Chondrocyte (in vitro differentiated cells): ENCODE data around the gene BRINP2. TPM values are rescaled to one million over a fixed set of nuclear protein-coding genes. Genes with fewer than 3 reads are reported as not detected.
"Not testable (repeated sequence)": the region's sequence is repeated elsewhere in the genome, so short reads cannot be mapped to it uniquely, and the experiment has no call there.

Source experiments
- DNase-seq: peaks from one replicate; pipeline ENCODE4 v3.0.0; 2021; ENCODE audit warnings: mixed read lengths, low spot score
- H3K27ac Mint-ChIP-seq: one replicate; pipeline ENCODE4 v1.8.0; 2021; ENCODE audit warnings: mild to moderate bottlenecking, moderate library complexity, mixed read lengths; ENCODE audit not compliant: unreplicated experiment
- H3K27me3 Mint-ChIP-seq: 2 replicates; pipeline ENCODE4 v1.8.0; 2021; ENCODE audit warnings: low read depth, mixed read lengths
- H3K36me3 Mint-ChIP-seq: 2 replicates; pipeline ENCODE4 v1.8.0; 2021; ENCODE audit warnings: low read depth, mixed read lengths
- H3K4me1 Mint-ChIP-seq: 2 replicates; pipeline ENCODE4 v1.8.0; 2021; ENCODE audit warnings: low read depth, mild to moderate bottlenecking, mixed read lengths
- H3K4me3 Mint-ChIP-seq: one replicate; pipeline ENCODE4 v1.8.0; 2021; ENCODE audit warnings: mild to moderate bottlenecking, moderate library complexity, mixed read lengths; ENCODE audit not compliant: unreplicated experiment
- H3K9me3 Mint-ChIP-seq: 2 replicates; pipeline ENCODE4 v1.8.0; 2021; ENCODE audit warnings: low read depth, mixed read lengths
- total RNA-seq: library from RNA; stranded (reverse); gene quantifications from 3 replicates; pipeline ENCODE4 v1.2.1, GENCODE V29; 2021
- TF ChIP-seq, protein P1 (sequence below): fragments of 200-600 bp; sonication (generic); IDR thresholded peaks from 2 replicates; pipeline ENCODE4 v1.5.0; 2021; ENCODE audit warnings: antibody characterized with exemption, mild to moderate bottlenecking, moderate library complexity

BRINP2 gene
- total RNA-seq, 1 donor from 2014 or later, result not detected

DNA sequence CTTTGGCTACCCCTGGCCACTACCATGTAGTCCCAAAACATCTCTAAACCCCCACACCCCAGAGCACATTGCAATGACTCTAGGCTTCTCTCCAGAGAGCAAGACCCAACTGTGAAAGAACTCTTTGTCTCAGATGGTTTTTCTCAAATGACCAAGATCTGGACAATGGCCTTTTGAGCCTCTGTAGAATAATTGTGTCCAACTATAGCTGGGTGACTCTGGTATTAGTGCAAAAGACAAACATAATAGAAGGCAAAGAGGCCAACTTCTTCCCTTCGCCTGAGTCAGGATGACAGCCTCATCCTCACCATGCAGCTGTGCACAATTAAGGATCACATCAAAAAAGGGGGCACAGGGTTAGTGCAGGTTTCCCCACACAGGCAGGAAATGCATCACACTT is 139.6 kb downstream of the BRINP2 start:
- TF ChIP-seq, protein P1, sequence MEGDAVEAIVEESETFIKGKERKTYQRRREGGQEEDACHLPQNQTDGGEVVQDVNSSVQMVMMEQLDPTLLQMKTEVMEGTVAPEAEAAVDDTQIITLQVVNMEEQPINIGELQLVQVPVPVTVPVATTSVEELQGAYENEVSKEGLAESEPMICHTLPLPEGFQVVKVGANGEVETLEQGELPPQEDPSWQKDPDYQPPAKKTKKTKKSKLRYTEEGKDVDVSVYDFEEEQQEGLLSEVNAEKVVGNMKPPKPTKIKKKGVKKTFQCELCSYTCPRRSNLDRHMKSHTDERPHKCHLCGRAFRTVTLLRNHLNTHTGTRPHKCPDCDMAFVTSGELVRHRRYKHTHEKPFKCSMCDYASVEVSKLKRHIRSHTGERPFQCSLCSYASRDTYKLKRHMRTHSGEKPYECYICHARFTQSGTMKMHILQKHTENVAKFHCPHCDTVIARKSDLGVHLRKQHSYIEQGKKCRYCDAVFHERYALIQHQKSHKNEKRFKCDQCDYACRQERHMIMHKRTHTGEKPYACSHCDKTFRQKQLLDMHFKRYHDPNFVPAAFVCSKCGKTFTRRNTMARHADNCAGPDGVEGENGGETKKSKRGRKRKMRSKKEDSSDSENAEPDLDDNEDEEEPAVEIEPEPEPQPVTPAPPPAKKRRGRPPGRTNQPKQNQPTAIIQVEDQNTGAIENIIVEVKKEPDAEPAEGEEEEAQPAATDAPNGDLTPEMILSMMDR, result no peak
- H3K9me3 Mint-ChIP-seq, result no peaks in the 10 kb centered on the region
- H3K27ac Mint-ChIP-seq, result no peak overlapping the region
- H3K4me3 Mint-ChIP-seq, result no peak overlapping the region
- H3K36me3 Mint-ChIP-seq, result no peaks in the 10 kb centered on the region
- no peak for DNase-seq
- H3K4me1 Mint-ChIP-seq, result peaks cover 3% of the 10 kb centered on the region
- H3K27me3 Mint-ChIP-seq, result peaks cover 40% of the 10 kb centered on the region

DNA sequence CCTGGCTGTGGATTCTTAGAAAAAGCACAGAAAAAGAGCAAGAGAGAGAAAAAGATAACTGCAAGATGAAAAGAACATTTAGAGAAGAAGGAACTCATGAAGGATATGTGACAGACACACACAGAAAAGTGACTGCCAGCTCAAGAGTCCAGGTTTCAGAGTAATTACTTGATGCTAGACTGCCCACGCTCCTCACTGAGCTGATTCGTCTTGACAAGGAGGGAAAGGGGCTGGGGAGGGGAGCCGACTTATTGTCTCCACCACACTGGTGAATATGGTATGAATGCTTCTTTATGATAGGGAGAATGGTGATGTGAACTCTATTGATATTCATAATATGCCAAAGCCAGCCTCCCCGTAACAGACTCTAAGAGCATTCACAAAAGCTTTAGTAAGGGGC is 140.4 kb downstream of the BRINP2 start:
- Mint-ChIP-seq H3K4me1 (peaks cover 3% of the 10 kb centered on the region), H3K36me3 (no peaks in the 10 kb centered on the region), H3K27me3 (peaks cover 38% of the 10 kb centered on the region), H3K27ac (no peak overlapping the region), H3K9me3 (no peaks in the 10 kb centered on the region), H3K4me3 (no peak overlapping the region)
- no peak for DNase-seq
- TF ChIP-seq, protein P1, result no peak

DNA sequence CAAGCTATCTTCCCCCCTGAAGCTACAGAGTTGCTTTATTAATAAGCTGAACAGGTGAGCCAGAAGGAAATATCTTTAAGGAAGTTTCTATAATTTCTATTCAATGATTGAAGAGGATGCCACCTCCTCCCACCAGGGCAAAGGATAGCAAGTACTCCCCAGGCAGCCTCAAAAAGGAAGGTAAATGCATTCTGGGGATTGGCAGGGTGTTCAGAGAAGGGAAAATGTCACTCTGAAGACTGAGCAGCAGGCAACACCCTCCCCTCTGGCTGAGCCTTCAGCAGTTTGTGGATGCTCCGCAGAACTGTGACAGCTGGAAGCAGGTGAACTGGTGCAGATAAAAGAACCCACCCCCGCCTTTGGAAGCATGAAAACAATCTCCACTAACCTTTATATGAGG is 140.8 kb downstream of the BRINP2 start:
- Mint-ChIP-seq H3K36me3 (no peaks in the 10 kb centered on the region), H3K27me3 (peaks cover 36% of the 10 kb centered on the region), H3K9me3 (no peaks in the 10 kb centered on the region), H3K4me3 (no peak overlapping the region), H3K4me1 (peaks cover 3% of the 10 kb centered on the region), H3K27ac (no peak overlapping the region)
- no peak for DNase-seq
- TF ChIP-seq, protein P1, result no peak

DNA sequence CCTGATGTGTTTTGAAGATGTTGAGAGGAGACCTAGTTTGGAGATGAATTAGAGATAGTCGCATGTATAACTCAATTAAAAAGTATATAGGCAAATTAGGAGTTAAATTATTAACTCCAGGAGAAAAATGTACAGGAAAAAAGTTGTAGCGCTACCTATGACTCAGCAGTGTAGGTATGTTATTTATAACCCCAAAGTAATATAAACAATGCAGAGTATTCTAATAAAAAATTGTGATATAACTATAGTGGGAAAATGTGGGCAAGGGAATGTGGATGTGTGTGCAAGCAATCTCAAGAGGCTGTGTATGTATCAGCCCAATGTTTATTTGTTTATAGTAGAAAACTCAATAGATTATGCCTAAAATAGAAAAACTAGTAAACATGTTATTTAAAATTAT is 144.5 kb downstream of the BRINP2 start:
- H3K36me3 Mint-ChIP-seq, result no peaks in the 10 kb centered on the region
- DNase-seq, result no peak
- TF ChIP-seq, protein P1, result no peak
- H3K27ac Mint-ChIP-seq, result no peak overlapping the region
- H3K9me3 Mint-ChIP-seq, result no peaks in the 10 kb centered on the region
- H3K4me1 Mint-ChIP-seq, result no peaks in the 10 kb centered on the region
- H3K4me3 Mint-ChIP-seq, result no peak overlapping the region
- peaks cover 33% of the 10 kb centered on the region for H3K27me3 Mint-ChIP-seq

DNA sequence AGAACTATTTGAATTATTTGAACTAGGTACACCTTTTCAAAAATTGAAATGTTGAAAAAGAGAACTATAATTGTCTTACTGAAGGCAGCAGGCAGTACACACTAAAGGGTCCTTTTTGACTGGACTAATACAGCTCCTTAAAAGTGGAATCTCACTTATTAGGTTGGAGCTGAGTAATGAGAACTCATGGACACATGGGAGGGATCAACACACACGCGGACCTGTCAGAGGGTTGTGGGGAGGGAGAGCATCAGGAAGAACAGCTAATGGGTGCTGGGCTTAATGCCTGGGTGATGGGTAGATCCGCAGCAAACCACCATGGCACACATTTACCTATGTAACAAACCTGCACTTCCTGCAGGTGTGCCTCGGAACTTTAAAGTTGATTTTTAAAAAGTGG is 145.0 kb downstream of the BRINP2 start:
- H3K4me3 Mint-ChIP-seq, result no peak overlapping the region
- TF ChIP-seq, protein P1, result no peak
- no peak for DNase-seq
- H3K36me3 Mint-ChIP-seq, result no peaks in the 10 kb centered on the region
- H3K9me3 Mint-ChIP-seq, result no peaks in the 10 kb centered on the region
- no peak overlapping the region for H3K27ac Mint-ChIP-seq
- peaks cover 31% of the 10 kb centered on the region for H3K27me3 Mint-ChIP-seq
- no peaks in the 10 kb centered on the region for H3K4me1 Mint-ChIP-seq

DNA sequence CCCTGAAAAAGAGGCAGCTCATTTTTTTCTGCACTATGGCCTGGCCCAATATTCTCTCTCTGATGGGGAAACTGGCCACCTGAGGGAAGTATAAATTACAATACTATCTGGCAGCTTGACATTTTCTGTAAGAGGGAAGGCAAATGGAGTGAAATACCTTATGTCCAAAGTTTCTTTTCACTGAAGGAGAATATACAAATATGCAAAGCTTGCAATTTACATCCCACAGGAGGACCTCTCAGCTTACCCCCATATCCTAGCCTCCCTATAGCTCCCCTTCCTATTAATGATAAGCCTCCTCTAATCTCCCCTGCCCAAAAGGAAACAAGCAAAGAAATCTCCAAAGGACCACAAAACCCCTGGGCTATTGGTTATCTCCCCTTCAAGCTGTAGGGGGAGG is 150.7 kb downstream of the BRINP2 start:
- not testable (repeated sequence) for H3K27ac Mint-ChIP-seq, DNase-seq, H3K27me3 Mint-ChIP-seq, H3K9me3 Mint-ChIP-seq, H3K4me3 Mint-ChIP-seq, H3K36me3 Mint-ChIP-seq, H3K4me1 Mint-ChIP-seq
